Stimulated activated CD8-positive, alpha-beta memory T cell treated with anti-CD3 and anti-CD28 coated beads, Interleukin-7, amount 100 ng/mL, for 24 hours (primary cell): Measurements from ENCODE around the gene TNFRSF1B.

Source experiments
- DNase-seq: peaks from one replicate; pipeline ENCODE4 v3.0.0-alpha.2; 2020; ENCODE audit warnings: low read depth

TNFRSF1B gene

GRCh38 chr1:12194666-12195216 lies 27.9 kb downstream of the TNFRSF1B start:
- DNase-seq: no peak

- no peak for DNase-seq
Observed at GRCh38 chr1:12195416-12195815, 28.6 kb downstream of the TNFRSF1B start.

GRCh38 chr1:12196641-12197482 lies 30.1 kb downstream of the TNFRSF1B start:
- DNase-seq: no peak

GRCh38 chr1:12197483-12197880 lies 30.7 kb downstream of the TNFRSF1B start:
- DNase-seq: no peak

GRCh38 chr1:12200208-12200607 lies 33.4 kb downstream of the TNFRSF1B start:
- no peak for DNase-seq

- DNase-seq: no peak
Observed at GRCh38 chr1:12201352-12202189, 34.8 kb downstream of the TNFRSF1B start.

GRCh38 chr1:12202190-12202497 lies 35.4 kb downstream of the TNFRSF1B start:
- DNase-seq: no peak

- DNase-seq: no peak
Observed at GRCh38 chr1:12202577-12202976, 35.8 kb downstream of the TNFRSF1B start.

- no peak for DNase-seq
Observed at GRCh38 chr1:12203216-12204007, 36.6 kb downstream of the TNFRSF1B start.

- DNase-seq: peak; percentile 27
Observed at GRCh38 chr1:12204140-12204539, 37.3 kb downstream of the TNFRSF1B start.

- DNase-seq: no peak
Observed at GRCh38 chr1:12204754-12205658, 38.2 kb downstream of the TNFRSF1B start.

GRCh38 chr1:12206238-12206637 lies 39.4 kb downstream of the TNFRSF1B start:
- no peak for DNase-seq

- no peak for DNase-seq
Observed at GRCh38 chr1:12206792-12207424, 40.1 kb downstream of the TNFRSF1B start.

- no peak for DNase-seq
Observed at GRCh38 chr1:12208271-12208670, 41.5 kb downstream of the TNFRSF1B start.

- DNase-seq: peak; percentile 83
Observed at GRCh38 chr1:12208764-12209494, 42.1 kb downstream of the TNFRSF1B start.

- DNase-seq: no peak
Observed at GRCh38 chr1:12209495-12209832, 42.7 kb downstream of the TNFRSF1B start.

GRCh38 chr1:12215118-12215961 lies 48.5 kb downstream of the TNFRSF1B start:
- DNase-seq: no peak

- DNase-seq: no peak
Observed at GRCh38 chr1:12219800-12220199, 53.0 kb downstream of the TNFRSF1B start.

GRCh38 chr1:12220890-12221289 lies 54.1 kb downstream of the TNFRSF1B start:
- DNase-seq: no peak
